Parathyroid adenoma (tissue), 2 donors: ENCODE results near the gene ATPAF2.

ENCODE experiments used
- H2AFZ ChIP-seq: fragments of 300-600 bp; sonication (generic); one replicate; pipeline ENCODE4 v1.7.0; 2017; ENCODE audit warnings: antibody characterized with exemption, mild to moderate bottlenecking
- H3K27ac ChIP-seq: fragments of 300-600 bp; sonication (generic); one replicate; pipeline ENCODE4 v1.7.0; 2017
- H3K27me3 ChIP-seq: fragments of 300-600 bp; sonication (generic); one replicate; pipeline ENCODE4 v1.7.0; 2017; ENCODE audit warnings: low read length; ENCODE audit not compliant: control insufficient read depth, insufficient read depth
- H3K36me3 ChIP-seq: fragments of 300-600 bp; sonication (generic); one replicate; pipeline ENCODE4 v1.7.0; 2017; ENCODE audit warnings: low read length; ENCODE audit not compliant: control insufficient read depth, insufficient read depth
- H3K4me1 ChIP-seq: fragments of 300-600 bp; sonication (generic); one replicate; pipeline ENCODE4 v1.7.0; 2017; ENCODE audit warnings: control low read depth
- H3K4me2 ChIP-seq: fragments of 300-600 bp; sonication (generic); one replicate; pipeline ENCODE4 v1.7.0; 2017; ENCODE audit warnings: low read length
- H3K4me3 ChIP-seq: fragments of 300-600 bp; sonication (generic); one replicate; pipeline ENCODE4 v1.7.0; 2017; ENCODE audit warnings: low read depth, low read length
- H3K79me2 ChIP-seq: fragments of 300-600 bp; sonication (generic); one replicate; pipeline ENCODE4 v1.7.0; 2017; ENCODE audit warnings: control low read depth
- H3K9ac ChIP-seq: fragments of 300-600 bp; sonication (generic); one replicate; pipeline ENCODE4 v1.7.0; 2017; ENCODE audit warnings: mild to moderate bottlenecking
- H3K9me3 ChIP-seq: fragments of 300-600 bp; sonication (generic); one replicate; pipeline ENCODE4 v1.7.0; 2017; ENCODE audit warnings: low read length; ENCODE audit not compliant: control insufficient read depth
- TF ChIP-seq, protein P1 (sequence below): fragments of 300-600 bp; sonication (generic); IDR thresholded peaks from one replicate; pipeline ENCODE4 v1.7.0; 2017; ENCODE audit warnings: antibody characterized with exemption, mild to moderate bottlenecking
- donor health status: primary hyperparathyroidism.

ATPAF2 gene

GRCh38 chr17:18037486-18037885 lies 1.5 kb downstream of the ATPAF2 start:
- no peak overlapping the region for H3K27ac ChIP-seq

DNA sequence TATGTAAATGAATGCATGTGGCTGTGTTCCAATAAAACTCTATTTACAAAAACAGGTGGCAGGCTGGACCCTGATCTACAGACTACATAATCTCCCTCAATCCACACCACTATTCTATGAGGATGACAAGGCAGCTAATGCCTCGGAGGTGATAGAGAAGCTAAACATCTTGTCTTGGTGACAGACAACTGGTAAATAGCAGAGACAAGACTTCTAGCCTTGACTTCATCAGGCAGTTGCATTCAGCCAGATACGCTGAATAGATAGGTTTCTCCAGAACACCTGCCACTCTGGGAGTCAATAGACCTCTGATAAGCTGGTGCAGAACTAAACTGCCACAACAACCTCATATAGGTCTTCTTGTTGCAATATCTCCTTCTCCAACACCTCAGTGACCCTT lies 3.3 kb downstream of the ATPAF2 start:
- no peaks in the 10 kb centered on the region for H3K9me3 ChIP-seq
- H2AFZ ChIP-seq: no peak overlapping the region
- H3K9ac ChIP-seq: no peak overlapping the region
- H3K27me3 ChIP-seq: no peaks in the 10 kb centered on the region
- peaks cover 45% of the 10 kb centered on the region for H3K79me2 ChIP-seq
- no peak overlapping the region for H3K4me2 ChIP-seq
- H3K4me1 ChIP-seq: peaks cover 14% of the 10 kb centered on the region
- H3K4me3 ChIP-seq: no peak overlapping the region
- TF ChIP-seq, protein P1, sequence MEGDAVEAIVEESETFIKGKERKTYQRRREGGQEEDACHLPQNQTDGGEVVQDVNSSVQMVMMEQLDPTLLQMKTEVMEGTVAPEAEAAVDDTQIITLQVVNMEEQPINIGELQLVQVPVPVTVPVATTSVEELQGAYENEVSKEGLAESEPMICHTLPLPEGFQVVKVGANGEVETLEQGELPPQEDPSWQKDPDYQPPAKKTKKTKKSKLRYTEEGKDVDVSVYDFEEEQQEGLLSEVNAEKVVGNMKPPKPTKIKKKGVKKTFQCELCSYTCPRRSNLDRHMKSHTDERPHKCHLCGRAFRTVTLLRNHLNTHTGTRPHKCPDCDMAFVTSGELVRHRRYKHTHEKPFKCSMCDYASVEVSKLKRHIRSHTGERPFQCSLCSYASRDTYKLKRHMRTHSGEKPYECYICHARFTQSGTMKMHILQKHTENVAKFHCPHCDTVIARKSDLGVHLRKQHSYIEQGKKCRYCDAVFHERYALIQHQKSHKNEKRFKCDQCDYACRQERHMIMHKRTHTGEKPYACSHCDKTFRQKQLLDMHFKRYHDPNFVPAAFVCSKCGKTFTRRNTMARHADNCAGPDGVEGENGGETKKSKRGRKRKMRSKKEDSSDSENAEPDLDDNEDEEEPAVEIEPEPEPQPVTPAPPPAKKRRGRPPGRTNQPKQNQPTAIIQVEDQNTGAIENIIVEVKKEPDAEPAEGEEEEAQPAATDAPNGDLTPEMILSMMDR: no peak
- H3K36me3 ChIP-seq: no peaks in the 10 kb centered on the region
- H3K27ac ChIP-seq: no peak overlapping the region

More at GRCh38 chr17:18037486-18037885, 1.5 kb downstream of the ATPAF2 start:
- Histone ChIP-seq H3K4me2 (no peak overlapping the region), H3K36me3 (no peaks in the 10 kb centered on the region), H2AFZ (no peak overlapping the region), H3K79me2 (peaks cover 53% of the 10 kb centered on the region), H3K9ac (no peak overlapping the region), H3K9me3 (no peaks in the 10 kb centered on the region), H3K27me3 (no peaks in the 10 kb centered on the region), H3K4me3 (no peak overlapping the region), H3K4me1 (peaks cover 16% of the 10 kb centered on the region)
- TF ChIP-seq, protein P1: no peak

DNA sequence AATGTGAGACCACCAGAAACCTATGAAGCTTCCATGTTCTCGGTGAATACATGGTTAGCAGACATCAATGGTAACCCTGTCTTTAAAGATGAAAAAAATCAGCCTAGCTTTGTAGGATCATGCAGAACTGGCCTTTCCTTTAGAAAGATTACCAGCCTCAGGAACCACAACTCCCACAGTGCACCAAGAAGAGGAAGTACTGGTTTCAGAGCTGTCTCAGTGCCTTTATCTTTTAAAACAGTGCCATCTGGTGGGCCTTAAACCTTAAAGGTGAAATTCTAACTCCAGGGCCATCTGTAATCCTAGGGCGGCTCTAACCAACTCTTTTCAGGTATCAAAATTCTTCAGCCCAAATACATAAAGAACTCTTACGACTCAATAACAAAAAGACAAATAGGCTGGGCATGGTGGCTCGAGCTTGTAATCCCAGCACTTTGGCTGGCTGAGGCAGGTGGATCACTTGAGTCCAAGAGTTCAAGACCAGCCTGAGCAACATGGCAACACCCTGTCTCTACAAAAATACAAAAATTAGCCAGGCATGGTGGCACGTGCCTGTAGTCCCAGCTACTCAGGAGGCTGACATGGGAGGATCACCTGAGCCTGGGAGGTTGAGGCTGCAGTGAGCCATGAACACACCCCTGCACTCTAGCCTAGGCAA lies 5.4 kb downstream of the ATPAF2 start:
- Histone ChIP-seq H2AFZ (no peak overlapping the region), H3K9ac (no peak overlapping the region), H3K27me3 (no peaks in the 10 kb centered on the region), H3K4me2 (no peak overlapping the region), H3K27ac (no peak overlapping the region), H3K9me3 (no peaks in the 10 kb centered on the region), H3K4me3 (no peak overlapping the region), H3K36me3 (no peaks in the 10 kb centered on the region), H3K4me1 (peaks cover 14% of the 10 kb centered on the region), H3K79me2 (peaks cover 46% of the 10 kb centered on the region)
- TF ChIP-seq, protein P1: peak; percentile 72

- H3K27me3 ChIP-seq: no peaks in the 10 kb centered on the region
- peaks cover 31% of the 10 kb centered on the region for H3K79me2 ChIP-seq
- H2AFZ ChIP-seq: no peak overlapping the region
- peaks cover 11% of the 10 kb centered on the region for H3K4me1 ChIP-seq
- no peak overlapping the region for H3K4me3 ChIP-seq
- H3K27ac ChIP-seq: no peak overlapping the region
- H3K9ac ChIP-seq: no peak overlapping the region
- TF ChIP-seq, protein P1: no peak
- no peak overlapping the region for H3K4me2 ChIP-seq
- H3K36me3 ChIP-seq: no peaks in the 10 kb centered on the region
- H3K9me3 ChIP-seq: no peaks in the 10 kb centered on the region
These were observed 7.0 kb downstream of the ATPAF2 start for GRCh38 chr17:18031955-18032354.

DNA sequence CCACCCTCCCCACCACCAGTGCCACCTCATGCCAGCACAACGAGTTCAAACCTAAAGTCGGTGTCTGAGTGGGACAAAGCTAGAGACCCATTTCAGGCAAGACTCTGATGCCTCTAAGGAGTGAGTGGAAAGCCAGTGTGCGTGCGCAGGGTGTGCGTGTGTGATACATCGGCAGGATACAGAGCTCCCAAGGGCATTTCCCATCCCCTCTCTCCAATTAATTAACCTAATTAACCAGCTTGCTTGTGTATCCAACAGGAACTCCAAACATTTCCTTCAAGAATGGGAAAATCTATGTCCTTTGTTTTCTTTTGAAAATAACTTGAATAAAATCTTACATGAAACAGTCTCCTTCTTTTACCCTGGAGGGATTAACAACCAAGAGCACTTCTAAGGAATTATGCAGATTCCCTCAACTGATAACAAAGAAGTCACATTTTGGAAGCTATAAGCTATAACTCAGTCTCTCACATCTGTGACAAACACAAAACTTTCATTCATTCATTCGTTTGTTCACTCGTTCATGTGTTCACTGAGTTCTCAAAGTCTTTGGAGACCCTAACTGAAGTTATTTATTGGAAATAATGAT lies 9.9 kb downstream of the ATPAF2 start:
- peaks cover 34% of the 10 kb centered on the region for H3K79me2 ChIP-seq
- H3K9ac ChIP-seq: no peak overlapping the region
- TF ChIP-seq, protein P1: no peak
- H3K27ac ChIP-seq: no peak overlapping the region
- peak overlapping the region; percentile 23 for H2AFZ ChIP-seq
- H3K4me2 ChIP-seq: no peak overlapping the region
- no peaks in the 10 kb centered on the region for H3K27me3 ChIP-seq
- no peaks in the 10 kb centered on the region for H3K9me3 ChIP-seq
- peaks cover 18% of the 10 kb centered on the region for H3K4me1 ChIP-seq
- no peaks in the 10 kb centered on the region for H3K36me3 ChIP-seq
- no peak overlapping the region for H3K4me3 ChIP-seq
